H1 (cell line): ENCODE measurements around the gene GGT7. TPM values are rescaled to one million over a fixed set of nuclear protein-coding genes. Genes with fewer than 3 reads are reported as not detected.

Source experiments
- BCL11A ChIP-seq, 2 experiments: IDR thresholded peaks; one replicate each; pipeline ENCODE4 v1.6.1; 2011; ENCODE audit warnings: low read depth in 2 of 2, low read length in 2 of 2, mild to moderate bottlenecking in 2 of 2
- CBX5 ChIP-seq: fragments of 300-800, 300-1000 bp; sonication (generic); IDR thresholded peaks from 2 replicates; pipeline ENCODE4 v1.7.1; 2016; ENCODE audit warnings: antibody characterized with exemption, low read length, low read depth
- CEBPB ChIP-seq: IDR thresholded peaks from 2 replicates; pipeline ENCODE4 v1.6.1; 2012; ENCODE audit warnings: low read depth, low read length
- CHD7 ChIP-seq: fragments of 300-600 bp; sonication (generic); IDR thresholded peaks from 2 replicates; pipeline ENCODE4 v1.7.1; 2012; ENCODE audit warnings: low read length, moderate library complexity, mild to moderate bottlenecking, inconsistent platforms; ENCODE audit not compliant: insufficient replicate concordance
- HDAC6 ChIP-seq: IDR thresholded peaks from one replicate; pipeline ENCODE4 v1.7.1; 2012; ENCODE audit warnings: low read depth, mild to moderate bottlenecking, inconsistent platforms, low read length, moderate library complexity
- JUN ChIP-seq: IDR thresholded peaks from 2 replicates; pipeline ENCODE4 v1.6.1; 2011; ENCODE audit warnings: low read depth, mild to moderate bottlenecking, improper control_type of control experiment, low read length
- MAX ChIP-seq: IDR thresholded peaks from 2 replicates; pipeline ENCODE4 v1.6.1; 2012; ENCODE audit warnings: inconsistent platforms
- NANOG ChIP-seq: IDR thresholded peaks from 2 replicates; pipeline ENCODE4 v1.6.1; 2011; ENCODE audit warnings: low read length, low read depth, mild to moderate bottlenecking, inconsistent platforms; ENCODE audit not compliant: insufficient read depth, poor library complexity, severe bottlenecking
- SAP30 ChIP-seq: fragments of 300-600 bp; sonication (generic); IDR thresholded peaks from 2 replicates; pipeline ENCODE4 v1.7.1; 2012; ENCODE audit warnings: low read length, moderate library complexity, mild to moderate bottlenecking, inconsistent platforms; ENCODE audit not compliant: insufficient read depth, insufficient replicate concordance
- SP1 ChIP-seq: IDR thresholded peaks from 2 replicates; pipeline ENCODE4 v1.6.1; 2011; ENCODE audit warnings: low read depth, low read length
- SUZ12 ChIP-seq: fragments of 200-600 bp; sonication (generic); IDR thresholded peaks from 2 replicates; pipeline ENCODE4 v1.6.1; 2012; ENCODE audit warnings: mild to moderate bottlenecking, inconsistent platforms, low read length, moderate library complexity, mixed read lengths
- TBP ChIP-seq: IDR thresholded peaks from 2 replicates; pipeline ENCODE4 v1.6.1; 2011; ENCODE audit warnings: low read depth, low read length, improper control_type of control experiment
- TCF12 ChIP-seq: IDR thresholded peaks from 2 replicates; pipeline ENCODE4 v1.6.1; 2011; ENCODE audit warnings: low read depth, mild to moderate bottlenecking, low read length
- polyA plus RNA-seq, 7 experiments: library from polyadenylated mRNA; depleted of rRNA in 3 of 7; stranded (reverse) in 5 of 7; unstranded in 2 of 7; fragments of >200 nt in 5 of 7; fragments of 200-250 nt in 2 of 7; gene quantifications; 1 replicate in 5 of 7; 2 replicates in 1 of 7; 4 replicates in 1 of 7; pipeline versions ENCODE4 v1.2.1 to v1.2.3, GENCODE V29; 2011 to 2013; ENCODE audit warnings: missing spikeins in 2 of 7, mixed read lengths in 2 of 7
- total RNA-seq: library from RNA; stranded (reverse); fragmentation: NEBNext Ultra II Directional; extraction: Animal tissue kit (Norgen Biotek cat#: 25700); gene quantifications from 2 replicates; pipeline ENCODE4 v1.2.1, GENCODE V29; 2021

Gene GGT7
- total and polyA plus RNA-seq, 2 of the 8 experiments (the other 6 are each of a cell fraction or from before 2014, with no cell fraction given): 20.2 to 25.5 TPM

GRCh38 chr20:34824452-34824805, 48.2 kb downstream of the GGT7 start (continued):
- no peak for TF ChIP-seq CHD7
- TF ChIP-seq TBP: peak; percentile 5; the same call in 1 of the 2 replicates
- no peak for TF ChIP-seq HDAC6
- peak; percentile 82 for TF ChIP-seq SP1
- no peak for TF ChIP-seq SAP30
- TF ChIP-seq SUZ12: no peak
- no peak for TF ChIP-seq CEBPB
- no peak for TF ChIP-seq CBX5
- no peak for TF ChIP-seq MAX
- TF ChIP-seq BCL11A (IDR thresholded peaks at IDR 0.05; ENCODE audit: low read depth in 2 of 2, low read length in 2 of 2): no peak
- no peak for TF ChIP-seq NANOG
- TF ChIP-seq JUN: no peak
- no peak for TF ChIP-seq TCF12
